GM21423 (cell line): ENCODE data around the gene PDCL3.

Source experiments
- ATAC-seq: cut with Tn5 transposase; IDR thresholded peaks from one replicate; pipeline ENCODE4 v1.9.1; 2021; ENCODE audit warnings: mild to moderate bottlenecking, moderate library complexity; ENCODE audit not compliant: unreplicated experiment

Gene PDCL3

GRCh38 chr2:100611079-100612029 lies 48.6 kb downstream of the PDCL3 start:
- ATAC-seq: no peak

GRCh38 chr2:100612388-100613000 lies 49.7 kb downstream of the PDCL3 start:
- no peak for ATAC-seq

- no peak for ATAC-seq
Measured at GRCh38 chr2:100613719-100614118, 50.9 kb downstream of the PDCL3 start.

DNA sequence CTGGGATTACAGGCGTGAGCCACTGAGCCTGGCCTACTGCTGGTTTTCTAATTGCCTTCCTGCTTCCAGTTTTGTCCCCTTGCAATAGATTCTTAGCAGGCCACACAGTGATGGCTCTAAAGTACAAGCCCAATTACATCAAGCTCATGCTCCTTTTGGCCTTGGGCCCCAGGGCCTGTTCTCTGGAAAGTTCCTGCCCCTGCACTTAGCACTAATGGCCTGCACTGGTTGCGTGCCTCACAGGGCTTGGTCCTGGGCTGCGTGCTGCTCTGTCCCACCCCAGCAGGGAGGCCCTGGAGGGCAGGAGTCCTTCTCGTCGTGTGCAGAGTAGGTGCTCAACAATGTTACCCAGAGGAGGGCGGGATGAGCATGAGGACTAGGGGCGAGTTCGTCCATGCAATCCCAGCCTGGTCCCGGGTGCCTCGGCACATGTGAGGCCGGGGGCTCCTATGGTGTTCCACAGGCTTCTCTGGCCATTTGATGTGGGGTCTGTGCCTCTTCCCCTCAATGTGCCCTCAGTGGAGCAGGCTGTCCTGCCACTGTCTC lies 51.7 kb downstream of the PDCL3 start:
- no peak for ATAC-seq

DNA sequence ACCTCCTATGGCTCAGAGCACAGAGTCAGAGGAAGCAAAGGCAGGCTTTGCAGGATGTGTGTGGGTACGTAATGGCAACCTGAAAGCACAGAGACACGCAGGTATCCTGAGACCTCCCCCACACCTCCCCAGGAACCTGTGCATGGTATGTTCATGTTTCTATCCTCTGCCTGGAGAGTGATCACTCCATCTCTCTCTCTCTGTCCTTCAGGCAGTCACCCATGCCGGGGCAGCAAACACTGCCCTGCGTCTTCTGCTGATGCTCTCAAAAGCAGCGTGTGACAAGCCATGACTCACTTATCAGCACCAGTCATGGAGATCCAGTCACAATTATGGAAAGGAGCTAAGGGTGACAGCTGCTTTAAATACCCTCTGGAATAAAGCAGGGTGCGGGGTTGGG lies 52.7 kb downstream of the PDCL3 start:
- ATAC-seq: no peak

GRCh38 chr2:100615886-100616285 lies 53.1 kb downstream of the PDCL3 start:
- no peak for ATAC-seq

GRCh38 chr2:100616841-100617390 lies 54.1 kb downstream of the PDCL3 start:
- no peak for ATAC-seq

DNA sequence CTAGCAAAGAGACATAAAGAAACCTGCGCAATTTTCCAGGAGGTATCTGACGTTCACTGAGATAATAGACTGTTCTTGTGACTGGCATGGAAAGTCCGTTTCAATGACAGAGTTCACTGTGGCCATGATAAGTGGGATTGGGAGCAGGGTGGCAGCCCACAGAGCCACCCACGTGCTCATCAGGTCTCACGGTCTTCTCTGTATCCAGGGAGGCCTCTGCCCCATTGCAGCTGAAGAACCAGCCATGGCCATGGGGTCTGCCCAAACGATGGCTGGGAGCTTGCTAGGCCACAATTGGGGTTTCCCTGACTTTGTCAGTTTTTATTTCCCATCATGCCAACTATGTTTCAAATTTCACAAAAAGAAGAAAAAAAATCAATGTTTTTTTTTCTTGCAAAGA lies 57.2 kb downstream of the PDCL3 start:
- no peak for ATAC-seq

DNA sequence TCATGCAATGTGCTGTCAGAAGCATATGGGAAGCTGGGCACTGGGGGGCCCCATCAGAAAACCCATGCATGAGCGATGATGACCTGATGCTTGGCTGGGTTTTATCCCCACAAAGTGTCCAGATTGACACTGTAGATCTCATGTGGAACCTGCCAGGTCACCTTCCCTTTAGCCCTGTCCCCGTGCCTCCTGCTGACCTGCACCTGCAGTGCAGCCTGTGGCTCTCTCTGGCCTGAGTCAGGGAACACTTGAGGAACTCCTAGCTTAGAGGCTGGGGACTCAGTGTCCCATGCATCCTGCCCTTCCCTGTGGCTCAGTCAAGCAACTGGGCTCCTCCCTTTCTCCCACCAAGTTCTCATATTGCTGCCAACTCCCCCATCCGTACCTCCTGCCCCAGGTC lies 57.7 kb downstream of the PDCL3 start:
- ATAC-seq: no peak

- ATAC-seq: no peak
Measured at GRCh38 chr2:100621371-100621951, 58.7 kb downstream of the PDCL3 start.

- ATAC-seq: no peak
Measured at GRCh38 chr2:100623033-100623715, 60.4 kb downstream of the PDCL3 start.

- ATAC-seq: no peak
Measured at GRCh38 chr2:100623930-100624329, 61.1 kb downstream of the PDCL3 start.

- no peak for ATAC-seq
Measured at GRCh38 chr2:100624536-100624935, 61.7 kb downstream of the PDCL3 start.

GRCh38 chr2:100625717-100626116 lies 62.9 kb downstream of the PDCL3 start:
- ATAC-seq: no peak
